HK-2 (cell line): ENCODE data around the gene LNP1.
"Not testable (repeated sequence)": the region's sequence is repeated elsewhere in the genome, so short reads cannot be mapped to it uniquely, and the experiment has no call there.

Experiments
- DNase-seq: peaks from one replicate; pipeline ENCODE4 v3.0.0-alpha.2; 2018; ENCODE audit not compliant: unreplicated experiment

The LNP1 gene

DNA sequence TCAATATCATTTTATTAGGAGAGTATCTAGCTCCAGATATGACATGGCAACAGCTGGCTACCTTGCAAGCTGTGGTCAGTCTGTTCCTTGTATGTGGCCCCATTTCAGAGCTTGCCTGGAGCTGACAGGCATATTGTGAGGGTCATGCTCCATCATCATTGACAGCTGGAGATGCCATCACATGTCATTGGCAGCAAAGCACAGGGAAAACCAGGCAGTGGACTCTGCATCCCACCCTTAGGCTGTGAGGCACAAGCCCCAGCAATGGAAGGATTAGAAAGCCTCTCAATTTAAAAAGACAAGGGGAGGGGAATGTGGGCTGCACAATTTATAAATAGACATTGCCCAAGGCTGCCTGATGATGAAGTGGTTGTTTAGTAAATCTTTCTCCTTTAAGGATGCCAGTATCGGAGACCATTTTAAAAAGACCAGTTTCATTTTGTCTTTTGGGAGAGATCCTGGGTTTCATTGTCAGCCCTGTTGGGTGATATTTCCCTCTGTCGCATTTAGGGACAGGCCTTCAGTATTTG, 27.9 kb downstream of the LNP1 start:
- DNase-seq = no peak

GRCh38 chr3:100436951-100437350, 35.6 kb downstream of the LNP1 start:
- DNase-seq = no peak

- no peak for DNase-seq
These were observed 36.6 kb downstream of the LNP1 start for GRCh38 chr3:100437721-100438622.

DNA sequence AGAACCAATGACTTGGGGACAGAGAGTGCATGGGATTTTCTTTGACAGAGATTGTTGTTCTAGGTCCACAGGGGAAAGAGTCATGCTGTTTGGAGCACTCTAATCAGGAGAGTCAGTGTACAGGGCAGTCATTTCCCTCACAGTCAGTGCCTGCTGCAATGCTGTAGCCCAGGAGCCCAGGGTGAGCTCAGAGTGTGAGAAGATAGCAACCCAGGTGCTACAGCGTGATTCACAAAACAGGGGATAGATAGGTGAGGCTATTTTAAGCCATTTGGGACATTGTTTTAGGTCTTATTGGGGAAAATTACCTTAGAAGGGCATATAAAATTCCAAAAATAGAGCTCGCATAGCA, 37.3 kb downstream of the LNP1 start:
- DNase-seq = no peak

- no peak for DNase-seq
These were observed 39.6 kb downstream of the LNP1 start for GRCh38 chr3:100440895-100441294.

DNA sequence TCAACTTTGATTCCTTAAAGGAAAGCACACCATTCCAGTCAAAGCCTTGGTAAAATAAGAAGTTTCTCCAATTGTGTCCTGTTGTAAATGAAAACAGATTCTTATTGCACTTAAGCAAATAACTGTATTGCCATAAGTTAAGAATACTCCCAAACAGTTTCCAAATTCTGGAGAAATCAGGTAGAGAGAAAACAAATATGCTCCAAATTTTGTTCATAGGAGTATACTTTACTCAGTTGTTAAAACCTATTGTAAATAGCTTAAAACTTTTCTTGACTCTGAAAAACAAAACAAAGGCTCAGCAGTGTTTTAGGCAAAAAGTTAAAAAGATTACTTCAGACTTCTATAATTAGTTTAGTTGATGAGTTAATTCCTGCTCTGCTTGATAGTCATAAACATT, 42.4 kb downstream of the LNP1 start:
- no peak for DNase-seq

DNA sequence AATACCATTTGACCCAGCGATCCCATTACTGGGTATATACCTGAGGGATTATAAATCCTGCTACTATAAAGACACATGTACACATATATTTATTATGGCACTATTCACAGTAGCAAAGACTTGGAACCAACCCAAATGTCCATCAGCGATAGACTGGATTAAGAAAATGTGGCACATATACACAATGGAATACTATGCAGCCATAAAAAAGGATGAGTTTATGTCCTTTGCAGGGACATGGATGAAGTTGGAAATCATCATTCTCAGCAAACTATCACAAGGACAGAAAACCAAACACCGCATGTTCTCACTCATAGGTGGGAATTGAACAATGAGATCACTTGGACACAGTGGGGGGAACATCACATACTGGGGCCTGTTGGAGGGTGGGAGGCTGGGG, 45.7 kb downstream of the LNP1 start:
- DNase-seq = not testable (repeated sequence)

DNA sequence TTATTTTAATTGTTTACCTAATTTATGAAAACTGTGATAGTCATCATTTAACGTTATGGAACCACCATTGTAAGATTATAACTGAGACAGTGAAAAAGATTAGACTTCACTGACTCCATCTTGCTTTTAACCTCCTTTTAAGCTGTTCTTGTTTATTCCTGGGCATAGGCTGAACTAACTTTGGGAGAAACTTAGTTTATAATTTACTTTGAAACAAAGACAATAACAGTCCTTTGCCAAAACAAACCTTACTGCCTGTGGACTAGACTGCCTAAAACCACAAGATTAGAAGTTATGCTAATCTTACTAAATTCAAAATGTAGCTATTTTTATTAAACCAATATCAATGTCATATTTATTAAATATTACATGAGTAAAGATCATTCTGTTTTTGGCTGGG, 46.7 kb downstream of the LNP1 start:
- DNase-seq = no peak

GRCh38 chr3:100449214-100449613, 47.9 kb downstream of the LNP1 start:
- DNase-seq = no peak

- no peak for DNase-seq
These were observed 53.3 kb downstream of the LNP1 start for GRCh38 chr3:100454677-100455076.

DNA sequence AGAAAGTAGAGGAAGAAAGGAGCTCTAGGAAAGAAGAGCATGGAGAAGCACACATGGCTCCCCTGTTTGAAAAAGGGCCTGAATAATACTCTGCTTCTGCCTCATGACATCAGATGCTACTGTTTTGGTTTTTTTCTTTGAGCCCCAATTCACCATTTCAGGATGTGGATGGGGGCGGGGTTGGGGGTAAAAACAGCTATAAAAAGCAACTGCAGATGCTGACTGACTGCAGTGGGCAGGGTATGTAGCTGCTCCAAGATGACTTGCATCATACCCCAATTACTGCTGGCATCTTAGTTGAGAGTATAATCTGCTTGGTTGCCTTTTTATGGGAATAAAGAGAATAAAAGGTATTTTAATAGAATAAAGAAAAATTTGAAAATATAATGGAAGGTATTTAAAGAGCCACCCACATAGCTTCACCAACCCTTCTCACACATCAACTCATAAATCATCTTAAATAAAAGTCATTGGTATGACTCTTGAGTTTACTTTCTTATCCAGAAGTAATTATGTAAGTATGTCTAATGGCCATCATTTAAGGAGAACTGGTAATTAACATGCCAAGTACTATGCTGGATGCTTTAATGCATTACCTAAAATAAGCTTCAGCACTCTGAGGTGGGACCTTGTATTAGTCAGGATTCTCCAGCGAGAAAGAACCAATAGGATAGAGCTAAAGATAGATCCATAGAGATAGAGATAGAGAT, 54.7 kb downstream of the LNP1 start:
- no peak for DNase-seq

- DNase-seq = no peak
These were observed 55.4 kb downstream of the LNP1 start for GRCh38 chr3:100456745-100457144.

GRCh38 chr3:100457811-100458210, 56.5 kb downstream of the LNP1 start:
- DNase-seq = no peak

- DNase-seq = no peak
These were observed 57.5 kb downstream of the LNP1 start for GRCh38 chr3:100458814-100459213.

DNA sequence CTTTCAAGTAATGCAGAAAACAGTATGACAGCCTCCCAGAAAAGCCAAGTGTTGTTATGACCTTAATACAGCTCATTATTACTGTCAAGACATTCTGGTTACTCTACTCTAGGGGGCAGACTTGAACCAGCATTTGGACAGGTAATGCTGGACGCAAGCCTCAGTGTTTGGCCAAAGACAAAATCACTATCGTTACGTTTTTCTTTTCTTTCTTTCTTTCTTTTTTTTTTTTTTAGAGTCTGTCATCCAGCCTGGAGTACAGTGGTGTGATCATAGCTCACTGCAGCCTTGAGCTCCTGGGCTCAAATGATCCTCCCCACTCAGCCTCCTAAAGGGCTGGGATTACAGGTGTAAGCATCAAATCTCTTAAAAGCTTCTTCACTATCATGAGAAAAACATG, 61.7 kb downstream of the LNP1 start:
- peak; percentile 24 for DNase-seq

- DNase-seq = no peak
These were observed 62.4 kb downstream of the LNP1 start for GRCh38 chr3:100463646-100464155.

DNA sequence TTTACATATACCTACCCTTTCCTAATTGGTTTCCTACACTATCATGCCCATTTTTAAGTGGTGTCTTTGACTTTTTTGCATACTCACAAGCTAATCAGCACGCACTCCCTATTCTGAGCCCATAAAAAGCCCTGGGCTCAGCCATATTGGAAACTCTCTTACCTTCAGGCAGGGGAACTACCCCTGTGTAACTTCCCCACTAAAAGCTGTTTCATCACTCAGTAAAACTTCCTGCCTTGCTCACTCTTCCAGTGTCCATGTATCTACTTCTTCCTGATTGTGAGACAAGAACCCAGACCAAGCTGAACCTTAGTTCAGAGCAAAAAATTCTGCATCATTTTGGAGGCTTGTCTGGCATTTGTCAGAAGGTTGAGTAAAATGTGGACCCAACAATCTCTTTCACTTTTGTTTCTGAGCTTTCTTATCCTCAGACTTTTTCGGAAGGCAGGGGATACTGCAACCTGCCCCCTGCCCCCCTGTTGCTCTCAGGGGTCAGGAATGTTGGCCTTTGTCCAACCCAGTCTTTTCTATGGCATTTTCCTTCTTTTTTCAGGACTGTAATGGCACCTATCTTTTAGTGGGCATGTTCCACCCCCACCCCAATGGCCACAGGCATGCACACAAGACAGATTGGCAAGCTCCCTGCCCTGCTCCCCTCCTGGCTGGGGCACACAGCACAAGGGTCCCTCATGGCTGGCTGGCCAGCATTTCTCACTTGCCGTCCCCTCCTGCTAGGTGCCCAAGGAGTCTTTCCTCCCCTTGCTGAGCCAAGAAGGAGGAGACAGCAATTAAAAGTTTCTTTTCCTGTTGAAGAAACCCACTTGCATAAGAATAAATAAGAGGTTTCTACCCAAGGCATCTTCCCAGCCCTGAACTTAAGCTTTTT, 64.8 kb downstream of the LNP1 start:
- no peak for DNase-seq

- no peak for DNase-seq
These were observed 65.8 kb downstream of the LNP1 start for GRCh38 chr3:100467133-100467532.

GRCh38 chr3:100468676-100469075, 67.3 kb downstream of the LNP1 start:
- DNase-seq = no peak

DNA sequence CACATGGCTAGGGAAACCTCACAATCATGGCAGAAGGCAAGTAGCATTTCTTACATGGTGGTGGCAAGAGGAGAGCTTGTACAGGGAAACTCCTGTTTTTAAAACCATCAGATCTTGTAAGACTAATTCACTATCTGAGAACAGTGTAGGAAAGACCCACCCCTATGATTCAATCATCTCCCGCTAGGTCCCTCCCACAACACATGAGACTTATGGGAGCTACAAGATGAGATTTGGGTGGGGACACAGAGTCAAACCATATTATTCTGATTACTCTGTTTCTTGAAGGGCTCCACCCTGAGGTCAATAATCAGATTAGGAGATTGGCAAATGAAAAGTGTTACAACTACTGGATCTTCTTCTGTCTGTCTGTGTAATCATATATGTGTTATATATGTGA, 69.6 kb downstream of the LNP1 start:
- DNase-seq = no peak

DNA sequence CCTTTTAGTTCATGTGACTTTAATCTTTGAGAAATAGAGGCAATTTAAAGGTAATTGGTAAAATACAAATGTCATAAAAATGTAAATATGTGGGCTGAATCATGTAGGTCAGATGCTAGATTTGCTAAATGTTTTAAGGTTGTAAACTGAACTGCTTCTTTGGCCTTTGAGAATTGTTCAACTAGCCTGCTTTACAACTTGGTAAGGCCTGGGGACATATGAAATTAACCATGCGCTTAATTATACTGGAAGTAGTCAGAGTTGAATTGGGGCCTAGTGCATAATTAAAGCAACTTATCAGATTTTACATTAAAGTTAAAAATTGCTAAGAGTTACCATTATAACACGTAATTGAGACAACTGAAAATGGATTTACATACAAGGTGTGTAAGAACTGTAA, 70.1 kb downstream of the LNP1 start:
- DNase-seq = no peak

- not testable (repeated sequence) for DNase-seq
These were observed 76.6 kb downstream of the LNP1 start for GRCh38 chr3:100477851-100478360.
